Measurements from ENCODE around the gene GOLGA6A.

GRCh38 chr15:74124196-74124595 is 41.8 kb upstream of the GOLGA6A start:
- TF ChIP-seq TCF7L2 (IDR thresholded peaks at IDR 0.05; ENCODE audit: borderline replicate concordance, low read depth, low read length) = no peak
- TF ChIP-seq CTCF (tag by site-specific recombination; IDR thresholded peaks at IDR 0.05) = no peak
- no peak for TF ChIP-seq SP2 (tag by site-specific recombination; IDR thresholded peaks at IDR 0.05)
- no peak for TF ChIP-seq ZNF114 (tag by site-specific recombination; IDR thresholded peaks at IDR 0.05)
- TF ChIP-seq ZNF510 (tag by site-specific recombination; IDR thresholded peaks at IDR 0.05; ENCODE audit: insufficient replicate concordance) = no peak

All from HEK293 (cell line).